H1 (cell line): ENCODE results near the gene VENTX. TPM values are rescaled to one million over a fixed set of nuclear protein-coding genes. Genes with fewer than 3 reads are reported as not detected.

Experiments
- CTCF ChIA-PET: fragments of 300-600 bp; sonication (Branson Sonifier 250); formaldehyde crosslinking; loops from one replicate; lab custom pipeline; 2021; ENCODE audit not compliant: partially characterized antibody; lab: Charles Lee
- POLR2A ChIA-PET: fragments of 300-600 bp; sonication (Branson Sonifier 250); formaldehyde crosslinking; loops from one replicate; lab custom pipeline; 2021; ENCODE audit warnings: inconsistent platforms; ENCODE audit not compliant: partially characterized antibody; lab: Charles Lee
- DNase-seq, 2 experiments: peaks; one replicate each; pipeline versions ENCODE4 v3.0.0 to v3.0.0-alpha.2; 2010 to 2022; ENCODE audit warnings: low spot score in 2 of 2, low read depth in 1 of 2, mixed read lengths in 1 of 2
- FAIRE-seq: peaks from 2 replicates; lab custom pipeline; 2011; peaks lifted over from hg19 to GRCh38; lab: Jason Lieb, UNC
- H2AFZ ChIP-seq: 2 replicates; pipeline ENCODE4 v1.8.1; 2012; ENCODE audit warnings: low read length, inconsistent platforms
- H2AK5ac ChIP-seq: 2 replicates; pipeline ENCODE4 v1.6.1; 2013; ENCODE audit warnings: low read depth, low read length
- H2BK120ac ChIP-seq: replicated peaks from 2 replicates; pipeline ENCODE3; 2013; ENCODE audit warnings: low read depth, low read length, inconsistent platforms
- H2BK12ac ChIP-seq: 2 replicates; pipeline ENCODE4 v1.6.1; 2013; ENCODE audit warnings: low read depth, low read length
- H2BK15ac ChIP-seq: 2 replicates; pipeline ENCODE4 v1.6.1; 2013; ENCODE audit warnings: low read length
- H2BK20ac ChIP-seq: 2 replicates; pipeline ENCODE4 v1.6.1; 2013; ENCODE audit warnings: low read length
- H2BK5ac ChIP-seq: 2 replicates; pipeline ENCODE4 v1.6.1; 2013; ENCODE audit warnings: low read depth, low read length
- H3K14ac ChIP-seq: 2 replicates; pipeline ENCODE4 v1.6.1; 2013; ENCODE audit warnings: inconsistent platforms; ENCODE audit not compliant: insufficient read length
- H3K18ac ChIP-seq: 2 replicates; pipeline ENCODE4 v1.6.1; 2013; ENCODE audit warnings: low read length; ENCODE audit errors: extremely low read depth
- H3K23ac ChIP-seq: 2 replicates; pipeline ENCODE4 v1.6.1; 2013; ENCODE audit warnings: inconsistent platforms; ENCODE audit not compliant: insufficient read length
- H3K23me2 ChIP-seq: 2 replicates; pipeline ENCODE4 v1.6.1; 2013; ENCODE audit warnings: low read depth, low read length
- H3K27ac ChIP-seq: 2 replicates; pipeline ENCODE4 v1.6.1; 2011; ENCODE audit warnings: low read depth, low read length, inconsistent platforms
- H3K27me3 ChIP-seq, 4 experiments: replicated peaks in 1 of 4; 1 replicate in 1 of 4; 2 replicates in 3 of 4; pipeline versions ENCODE4 v1.6.1 to v1.8.1; 2011 to 2013; ENCODE audit warnings: low read length in 3 of 4, mild to moderate bottlenecking in 3 of 4, inconsistent platforms in 2 of 4, mixed read lengths in 2 of 4, moderate library complexity in 1 of 4; ENCODE audit not compliant: control insufficient read depth in 3 of 4, insufficient read depth in 3 of 4; ENCODE audit errors: extremely low read depth in 1 of 4
- H3K36me3 ChIP-seq, 4 experiments: 2 replicates each; pipeline versions ENCODE4 v1.6.1 to v1.8.1; 2011 to 2013; ENCODE audit warnings: mild to moderate bottlenecking in 4 of 4, low read length in 3 of 4, moderate library complexity in 2 of 4, control low read depth in 1 of 4, inconsistent platforms in 1 of 4; ENCODE audit not compliant: insufficient read depth in 4 of 4, control insufficient read depth in 2 of 4
- H3K4ac ChIP-seq: replicated peaks from 2 replicates; pipeline ENCODE3; 2013; ENCODE audit warnings: low read length, low read depth, mixed read lengths, inconsistent platforms; ENCODE audit not compliant: insufficient read length
- H3K4me1 ChIP-seq, 4 experiments: replicated peaks in 1 of 4; 1 replicate in 1 of 4; 2 replicates in 3 of 4; pipeline versions ENCODE4 v1.6.1 to v1.8.1; 2011 to 2013; ENCODE audit warnings: low read length in 3 of 4, inconsistent platforms in 2 of 4, mixed read lengths in 1 of 4; ENCODE audit not compliant: insufficient read depth in 4 of 4, control insufficient read depth in 3 of 4
- H3K4me2 ChIP-seq, 2 experiments: 2 replicates each; pipeline versions ENCODE4 v1.6.1 to v1.8.1; 2011 to 2013; ENCODE audit warnings: low read depth in 2 of 2, low read length in 2 of 2, control low read depth in 1 of 2, inconsistent platforms in 1 of 2, mild to moderate bottlenecking in 1 of 2; ENCODE audit not compliant: insufficient read depth in 1 of 2
- H3K4me3 ChIP-seq, 4 experiments: fragments of 200-600, 300-600 bp in 1 of 4; sonication (generic), shearing (Covaris generic), sonication (Bioruptor Twin) in 1 of 4; 2 replicates each; pipeline versions ENCODE4 v1.5.1 to v1.8.1; 2011 to 2016; ENCODE audit warnings: low read length in 4 of 4, low read depth in 3 of 4, control low read depth in 2 of 4, inconsistent platforms in 2 of 4, mild to moderate bottlenecking in 2 of 4, mixed read lengths in 1 of 4, moderate library complexity in 1 of 4; ENCODE audit not compliant: insufficient read depth in 2 of 4; ENCODE audit errors: extremely low read depth in 1 of 4
- H3K56ac ChIP-seq: replicated peaks from 2 replicates; pipeline ENCODE3; 2013; ENCODE audit warnings: low read depth, mild to moderate bottlenecking, mixed read lengths, low read length, inconsistent platforms; ENCODE audit not compliant: insufficient read length
- H3K79me1 ChIP-seq: 2 replicates; pipeline ENCODE4 v1.6.1; 2013; ENCODE audit warnings: low read depth, low read length, control low read depth
- H3K79me2 ChIP-seq, 2 experiments: 2 replicates each; pipeline versions ENCODE4 v1.6.1 to v1.8.1; 2012 to 2013; ENCODE audit warnings: low read length in 2 of 2, mild to moderate bottlenecking in 2 of 2, inconsistent platforms in 1 of 2; ENCODE audit not compliant: insufficient read depth in 2 of 2, control insufficient read depth in 1 of 2
- H3K9ac ChIP-seq, 4 experiments: replicated peaks in 1 of 4; 1 replicate in 1 of 4; 2 replicates in 3 of 4; pipeline versions ENCODE4 v1.6.1 to v1.8.1; 2011 to 2013; ENCODE audit warnings: low read depth in 3 of 4, low read length in 3 of 4, control low read depth in 2 of 4, mild to moderate bottlenecking in 2 of 4, moderate library complexity in 2 of 4, inconsistent platforms in 1 of 4; ENCODE audit errors: extremely low read depth in 1 of 4
- H3K9me3 ChIP-seq, 2 experiments: 2 replicates each; pipeline versions ENCODE4 v1.6.1 to v1.8.1; 2012 to 2013; ENCODE audit warnings: mild to moderate bottlenecking in 2 of 2, moderate library complexity in 2 of 2, control low read depth in 1 of 2, inconsistent platforms in 1 of 2, low read depth in 1 of 2, low read length in 1 of 2, mixed read lengths in 1 of 2; ENCODE audit not compliant: insufficient read depth in 2 of 2
- H4K20me1 ChIP-seq, 2 experiments: replicated peaks in 1 of 2; 2 replicates each; pipeline versions ENCODE3 to v1.8.1; 2011 to 2013; ENCODE audit warnings: inconsistent platforms in 2 of 2, low read length in 2 of 2, mild to moderate bottlenecking in 1 of 2; ENCODE audit not compliant: insufficient read depth in 2 of 2, control insufficient read depth in 1 of 2
- H4K5ac ChIP-seq: 2 replicates; pipeline ENCODE4 v1.6.1; 2013; ENCODE audit warnings: low read length, low read depth, mixed read lengths, inconsistent platforms; ENCODE audit not compliant: insufficient read length
- H4K8ac ChIP-seq: 2 replicates; pipeline ENCODE4 v1.8.0; 2013; ENCODE audit warnings: mild to moderate bottlenecking, moderate library complexity, low read length, inconsistent platforms; ENCODE audit not compliant: insufficient read depth; ENCODE audit errors: extremely low read depth
- H4K91ac ChIP-seq: replicated peaks from 2 replicates; pipeline ENCODE3; 2013; ENCODE audit warnings: low read length, mixed read lengths, inconsistent platforms; ENCODE audit not compliant: insufficient read length
- CHD1 ChIP-seq: IDR thresholded peaks from 2 replicates; pipeline ENCODE4 v1.6.1; 2012; ENCODE audit warnings: low read depth, low read length, improper control_type of control experiment
- MAX ChIP-seq: IDR thresholded peaks from 2 replicates; pipeline ENCODE4 v1.6.1; 2012; ENCODE audit warnings: inconsistent platforms
- WGBS, 2 experiments: shearing (Covaris generic) in 1 of 2; methylation state at CpG; one replicate each; pipeline versions ENCODE4 v1.1.6 to v1.1.7; 2013 to 2015; ENCODE audit warnings: low lambda C conversion rate in 2 of 2, mixed read lengths in 2 of 2, inconsistent platforms in 1 of 2, low coverage in 1 of 2, missing lambda C conversion rate in 1 of 2; ENCODE audit not compliant: insufficient replicate concordance in 2 of 2, insufficient coverage in 1 of 2, insufficient read length in 1 of 2; ENCODE audit errors: extremely low coverage in 1 of 2, missing lambda C conversion rate in 1 of 2; 5-methylcytosine and 5-hydroxymethylcytosine counted together
- polyA plus RNA-seq, 7 experiments: library from polyadenylated mRNA; depleted of rRNA in 3 of 7; stranded (reverse) in 5 of 7; unstranded in 2 of 7; fragments of >200 nt in 5 of 7; fragments of 200-250 nt in 2 of 7; gene quantifications; 1 replicate in 5 of 7; 2 replicates in 1 of 7; 4 replicates in 1 of 7; pipeline versions ENCODE4 v1.2.1 to v1.2.3, GENCODE V29; 2011 to 2013; ENCODE audit warnings: missing spikeins in 2 of 7, mixed read lengths in 2 of 7
- total RNA-seq: library from RNA; stranded (reverse); fragmentation: NEBNext Ultra II Directional; extraction: Animal tissue kit (Norgen Biotek cat#: 25700); gene quantifications from 2 replicates; pipeline ENCODE4 v1.2.1, GENCODE V29; 2021

Gene VENTX
- total and polyA plus RNA-seq, 2 of the 8 experiments (the other 6 are each of a cell fraction or from before 2014, with no cell fraction given): 5.6 TPM

DNA sequence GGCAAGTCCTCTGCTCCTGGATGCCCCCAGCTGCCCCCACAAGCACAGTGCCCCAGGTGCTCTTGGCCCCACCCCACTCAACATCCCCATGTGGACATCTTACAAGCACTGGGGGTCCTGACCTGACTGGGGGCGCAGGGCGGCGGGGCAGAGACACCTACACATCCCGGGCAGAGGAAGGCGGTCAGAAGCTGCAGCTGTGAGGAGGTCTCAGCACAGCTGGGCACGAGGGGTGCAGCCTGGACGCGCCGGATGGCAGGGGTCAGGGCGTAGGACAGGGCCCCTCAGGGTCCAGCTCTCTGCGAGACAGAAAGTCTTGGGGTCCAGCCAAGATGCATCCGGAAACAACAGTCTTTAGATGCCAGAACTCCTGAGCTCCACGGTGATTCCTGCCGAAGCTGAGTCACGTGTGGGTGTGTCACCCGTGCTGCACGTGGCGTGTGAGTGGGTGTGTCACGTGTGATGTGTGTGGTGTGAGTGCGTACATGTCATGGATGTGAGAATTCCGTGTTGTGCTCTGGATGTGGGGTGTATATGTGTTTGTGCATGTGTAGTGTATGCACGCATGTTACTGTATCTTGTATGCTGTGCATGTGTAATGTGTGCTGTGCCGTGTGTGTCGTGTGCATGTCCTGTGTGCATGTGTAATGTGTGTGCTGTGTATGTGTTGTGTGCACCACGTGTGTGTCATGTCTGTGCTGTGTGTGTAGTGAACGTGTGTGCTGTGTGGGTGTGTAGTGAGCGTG lies 5.1 kb downstream of the VENTX start:
- Histone ChIP-seq H4K5ac (no peak overlapping the region), H2BK12ac (peak overlapping the region; percentile 3; the same call in 1 of the 2 replicates), H3K23me2 (peaks cover 4% of the 10 kb centered on the region; the same call in 1 of the 2 replicates), H2BK20ac (peak overlapping the region; percentile 2; the same call in 1 of the 2 replicates), H4K8ac (peak overlapping the region; percentile 35; the same call in 1 of the 2 replicates), H4K91ac (peak overlapping the region; percentile 97), H3K4ac (peak overlapping the region; percentile 91), H3K36me3 (no peaks in the 10 kb centered on the region; a peak in 3 of 8 replicates), H3K27me3 (peaks cover 0 to 16% (median 13%) of the 10 kb centered on the region in 4 experiments; a peak in 6 of 7 replicates), H4K20me1 (peaks cover 0 to 4% of the 10 kb centered on the region in 2 experiments), H3K14ac (no peak overlapping the region), H2BK120ac (peak overlapping the region; percentile 64), H3K4me2 (no peak overlapping the region), H3K56ac (no peak overlapping the region), H3K18ac (no peak overlapping the region), H3K79me2 (no peaks in the 10 kb centered on the region), H3K4me3 (no peak overlapping the region), H3K23ac (no peak overlapping the region), H3K9me3 (no peaks in the 10 kb centered on the region), H2AFZ (no peak overlapping the region), H3K9ac (no peak overlapping the region), H2BK15ac (peak overlapping the region; percentile 14; the same call in 1 of the 2 replicates), H3K27ac (no peak overlapping the region), H3K79me1 (0 out of 2 replicates have a peak, but pooled peaks cover 2% of the 10 kb centered on the region), H2BK5ac (peak overlapping the region; percentile 21), H3K4me1 (peaks cover 3 to 24% (median 9%) of the 10 kb centered on the region in 4 experiments), H2AK5ac (peak overlapping the region; percentile 80)
- ChIA-PET POLR2A (interaction anchor here (0.8 to 2.2 kb wide), 5 partner anchors 11 to 33 kb away, joined by 3 to 8 read pairs (median 3); no protein-coding TSS in a partner anchor), CTCF (no interaction called here)
- 86% methylated on average over 27 of the region's 27 CpGs; no CpG with 5 or more reads in 1 of the 2 experiments for WGBS, 2 experiments
- no peak for DNase-seq
- no peak for FAIRE-seq
- TF ChIP-seq CHD1 (no peak), MAX (no peak)
